MCF 10A (cell line): ENCODE results near the gene RBFOX1. TPM values are rescaled to one million over a fixed set of nuclear protein-coding genes. Genes with fewer than 3 reads are reported as not detected.

Experiments
- BruUV-seq: library from RNA; stranded (reverse); fragments of 400-500 nt; replicated peaks from 2 replicates; lab custom pipeline; 2021; lab: Mats Ljungman, UMichigan
- CTCF ChIA-PET: fragments of 300-600 bp; sonication (Branson Sonifier 250); formaldehyde crosslinking; extraction: SDS; loops from one replicate; lab custom pipeline; 2021; ENCODE audit warnings: antibody characterized with exemption, inconsistent platforms; lab: Yijun Ruan, JAX
- POLR2A ChIA-PET: fragments of 300-600, 350-650 bp; sonication (Branson Sonifier 250); formaldehyde crosslinking; extraction: SDS; loops from one replicate; lab custom pipeline; 2020; ENCODE audit warnings: antibody characterized with exemption, inconsistent platforms; lab: Yijun Ruan, JAX
- DNase-seq: peaks from one replicate; pipeline ENCODE4 v3.0.0-alpha.2; 2018; ENCODE audit not compliant: unreplicated experiment
- H3K27ac Mint-ChIP-seq: one replicate; pipeline ENCODE4 v1.8.0; 2022; ENCODE audit warnings: mild to moderate bottlenecking, low read depth, mixed read lengths; ENCODE audit not compliant: unreplicated experiment
- H3K27me3 Mint-ChIP-seq: one replicate; pipeline ENCODE4 v1.8.0; 2022; ENCODE audit warnings: mixed read lengths; ENCODE audit not compliant: insufficient read depth, unreplicated experiment
- H3K36me3 Mint-ChIP-seq: one replicate; pipeline ENCODE4 v1.8.0; 2022; ENCODE audit warnings: mild to moderate bottlenecking, moderate library complexity, mixed read lengths; ENCODE audit not compliant: insufficient read depth, unreplicated experiment
- H3K4me1 Mint-ChIP-seq: one replicate; pipeline ENCODE4 v1.8.0; 2022; ENCODE audit warnings: mixed read lengths; ENCODE audit not compliant: insufficient read depth, unreplicated experiment
- H3K4me3 Mint-ChIP-seq: one replicate; pipeline ENCODE4 v1.8.0; 2022; ENCODE audit warnings: mild to moderate bottlenecking, moderate library complexity, mixed read lengths; ENCODE audit not compliant: unreplicated experiment
- H3K9me3 Mint-ChIP-seq: one replicate; pipeline ENCODE4 v1.8.0; 2022; ENCODE audit warnings: mixed read lengths; ENCODE audit not compliant: unreplicated experiment
- intact Hi-C: fragments of 100-400 bp; cut with micrococcal nuclease; formaldehyde crosslinking; loops from 2 replicates; pipeline ENCODE4 v1.14.1; 2022
- total RNA-seq: library from RNA; stranded (reverse); gene quantifications from 2 replicates; pipeline ENCODE4 v1.2.3, GENCODE V29; 2022
- TF ChIP-seq, protein P1 (sequence below): fragments of 200-600 bp; IDR thresholded peaks from one replicate; pipeline ENCODE4 v1.8.0; 2022; ENCODE audit warnings: antibody characterized with exemption, mild to moderate bottlenecking; ENCODE audit not compliant: unreplicated experiment

RBFOX1 gene
- total RNA-seq, 1 experiment from 2014 or later, result not detected

- intact Hi-C loops, result no loop called here
- ChIA-PET CTCF (interaction anchor here (0.6 kb wide), 1 partner anchor 729 kb away, joined by 4 read pairs; no protein-coding TSS in a partner anchor), POLR2A (no interaction called here)
- DNase-seq, result no peak
- no TSS peak for BruUV-seq
- no peak overlapping the region for H3K4me3 Mint-ChIP-seq
- no peak overlapping the region for H3K27ac Mint-ChIP-seq
- peaks cover 6% of the 10 kb centered on the region for H3K36me3 Mint-ChIP-seq
- H3K4me1 Mint-ChIP-seq, result no peaks in the 10 kb centered on the region
- H3K27me3 Mint-ChIP-seq, result no peaks in the 10 kb centered on the region
- TF ChIP-seq, protein P1, sequence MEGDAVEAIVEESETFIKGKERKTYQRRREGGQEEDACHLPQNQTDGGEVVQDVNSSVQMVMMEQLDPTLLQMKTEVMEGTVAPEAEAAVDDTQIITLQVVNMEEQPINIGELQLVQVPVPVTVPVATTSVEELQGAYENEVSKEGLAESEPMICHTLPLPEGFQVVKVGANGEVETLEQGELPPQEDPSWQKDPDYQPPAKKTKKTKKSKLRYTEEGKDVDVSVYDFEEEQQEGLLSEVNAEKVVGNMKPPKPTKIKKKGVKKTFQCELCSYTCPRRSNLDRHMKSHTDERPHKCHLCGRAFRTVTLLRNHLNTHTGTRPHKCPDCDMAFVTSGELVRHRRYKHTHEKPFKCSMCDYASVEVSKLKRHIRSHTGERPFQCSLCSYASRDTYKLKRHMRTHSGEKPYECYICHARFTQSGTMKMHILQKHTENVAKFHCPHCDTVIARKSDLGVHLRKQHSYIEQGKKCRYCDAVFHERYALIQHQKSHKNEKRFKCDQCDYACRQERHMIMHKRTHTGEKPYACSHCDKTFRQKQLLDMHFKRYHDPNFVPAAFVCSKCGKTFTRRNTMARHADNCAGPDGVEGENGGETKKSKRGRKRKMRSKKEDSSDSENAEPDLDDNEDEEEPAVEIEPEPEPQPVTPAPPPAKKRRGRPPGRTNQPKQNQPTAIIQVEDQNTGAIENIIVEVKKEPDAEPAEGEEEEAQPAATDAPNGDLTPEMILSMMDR, result no peak
- peaks cover 25% of the 10 kb centered on the region for H3K9me3 Mint-ChIP-seq
Observed at GRCh38 chr16:7640334-7640733, 307.7 kb downstream of the RBFOX1 start.

GRCh38 chr16:7644176-7644575 is 311.5 kb downstream of the RBFOX1 start:
- H3K36me3 Mint-ChIP-seq, result no peaks in the 10 kb centered on the region
- ChIA-PET POLR2A (no interaction called here), CTCF (no interaction called here)
- peaks cover 24% of the 10 kb centered on the region for H3K9me3 Mint-ChIP-seq
- TF ChIP-seq, protein P1, result no peak
- no peak overlapping the region for H3K4me3 Mint-ChIP-seq
- BruUV-seq, result no TSS peak
- intact Hi-C loops, result no loop called here
- H3K27ac Mint-ChIP-seq, result no peak overlapping the region
- no peak for DNase-seq
- H3K4me1 Mint-ChIP-seq, result no peaks in the 10 kb centered on the region
- no peaks in the 10 kb centered on the region for H3K27me3 Mint-ChIP-seq

GRCh38 chr16:7644811-7645210 is 312.2 kb downstream of the RBFOX1 start:
- DNase-seq, result no peak
- H3K27ac Mint-ChIP-seq, result no peak overlapping the region
- BruUV-seq, result no TSS peak
- no peaks in the 10 kb centered on the region for H3K4me1 Mint-ChIP-seq
- H3K9me3 Mint-ChIP-seq, result peaks cover 24% of the 10 kb centered on the region
- ChIA-PET CTCF (no interaction called here), POLR2A (no interaction called here)
- H3K4me3 Mint-ChIP-seq, result no peak overlapping the region
- TF ChIP-seq, protein P1, result no peak
- intact Hi-C loops, result no loop called here
- H3K36me3 Mint-ChIP-seq, result no peaks in the 10 kb centered on the region
- no peaks in the 10 kb centered on the region for H3K27me3 Mint-ChIP-seq

GRCh38 chr16:7646821-7647500 is 314.3 kb downstream of the RBFOX1 start:
- DNase-seq, result no peak
- no TSS peak for BruUV-seq
- Mint-ChIP-seq H3K36me3 (no peaks in the 10 kb centered on the region), H3K4me1 (no peaks in the 10 kb centered on the region), H3K9me3 (peaks cover 38% of the 10 kb centered on the region), H3K27me3 (no peaks in the 10 kb centered on the region), H3K27ac (no peak overlapping the region), H3K4me3 (no peak overlapping the region)
- TF ChIP-seq, protein P1, result no peak
- ChIA-PET POLR2A (no interaction called here), CTCF (no interaction called here)
- intact Hi-C loops, result no loop called here
